HCT116 (cell line): ENCODE results near the gene KRTAP1-5. TPM values are rescaled to one million over a fixed set of nuclear protein-coding genes. Genes with fewer than 3 reads are reported as not detected.

Source experiments
- ATAC-seq: fragments of 200-7000 bp; cut with Tn5 transposase; 2 replicates; pipeline ENCODE4 v1.9.1; 2020; ENCODE audit warnings: mild to moderate bottlenecking, moderate library complexity
- BruUV-seq: library from RNA; stranded (reverse); fragments of 400-500 nt; replicated peaks from 2 replicates; lab custom pipeline; 2021; lab: Mats Ljungman, UMichigan
- CTCF ChIA-PET: fragments of 300-600 bp; sonication (Branson Sonifier 250); formaldehyde crosslinking; loops from one replicate; lab custom pipeline; 2021; ENCODE audit warnings: antibody characterized with exemption; lab: Charles Lee
- POLR2A ChIA-PET: fragments of 300-600, 350-600 bp; sonication (Branson Sonifier 250); formaldehyde crosslinking; loops from one replicate; lab custom pipeline; 2021; ENCODE audit warnings: antibody characterized with exemption; lab: Charles Lee
- RAD21 ChIA-PET, 2 experiments: fragments of 300-600 bp; sonication (Branson Sonifier 250); formaldehyde crosslinking; loops; one replicate each; lab custom pipeline; 2023; ENCODE audit warnings: low total read pairs in 2 of 2; ENCODE audit not compliant: uncharacterized antibody in 2 of 2, unreplicated experiment in 2 of 2, low non-redundant PET in 1 of 2; lab: Charles Lee
- DNase-seq: peaks from one replicate; pipeline ENCODE4 v3.0.0-alpha.2; 2010; ENCODE audit warnings: low read depth, low spot score
- H2AFZ ChIP-seq: fragments of 200-600 bp; shearing (Covaris generic), sonication (generic); 2 replicates; pipeline ENCODE4 v1.6.1; 2017; ENCODE audit warnings: low read depth, mixed run types, mixed read lengths, antibody characterized with exemption, low read length; ENCODE audit not compliant: poor library complexity, severe bottlenecking
- H3K27ac ChIP-seq: 2 replicates; pipeline ENCODE4 v1.5.1; 2012; ENCODE audit warnings: low read depth, low read length
- H3K27me3 ChIP-seq: fragments of 200-600 bp; sonication (generic); 2 replicates; pipeline ENCODE4 v1.6.1; 2016; ENCODE audit warnings: mixed run types, low read length, mixed read lengths; ENCODE audit not compliant: insufficient read depth
- H3K36me3 ChIP-seq, 2 experiments: fragments of 200-500 bp in 1 of 2; fragments of 200-600 bp in 1 of 2; sonication (Bioruptor generic) in 1 of 2; sonication (generic) in 1 of 2; 2 replicates each; pipeline versions ENCODE4 v1.5.1 to v1.6.1; 2014 to 2016; ENCODE audit warnings: low read length in 2 of 2, inconsistent platforms in 1 of 2, mixed read lengths in 1 of 2, mixed run types in 1 of 2; ENCODE audit not compliant: insufficient read depth in 2 of 2, control insufficient read depth in 1 of 2
- H3K4me1 ChIP-seq, 2 experiments: fragments of 200-600 bp in 1 of 2; sonication (generic) in 1 of 2; 2 replicates each; pipeline versions ENCODE4 v1.5.1 to v1.6.1; 2012 to 2017; ENCODE audit warnings: low read length in 2 of 2, inconsistent platforms in 1 of 2, mild to moderate bottlenecking in 1 of 2, mixed read lengths in 1 of 2, mixed run types in 1 of 2, moderate library complexity in 1 of 2; ENCODE audit not compliant: insufficient read depth in 2 of 2, control insufficient read depth in 1 of 2
- H3K4me2 ChIP-seq: fragments of 200-600 bp; sonication (generic); 2 replicates; pipeline ENCODE4 v1.6.1; 2017; ENCODE audit warnings: mixed run types, low read length, mixed read lengths
- H3K4me3 ChIP-seq, 2 experiments: fragments of 200-600 bp in 1 of 2; sonication (generic) in 1 of 2; replicated peaks in 1 of 2; 2 replicates each; pipeline ENCODE4 v1.5.1; 2011 to 2016; ENCODE audit warnings: low read length in 2 of 2, control low read depth in 1 of 2, low read depth in 1 of 2, mild to moderate bottlenecking in 1 of 2, mixed read lengths in 1 of 2, mixed run types in 1 of 2
- H3K79me2 ChIP-seq: fragments of 200-600 bp; sonication (generic); 2 replicates; pipeline ENCODE4 v1.6.1; 2017; ENCODE audit warnings: mild to moderate bottlenecking, mixed run types, low read length, moderate library complexity, mixed read lengths; ENCODE audit not compliant: insufficient read depth
- H3K9ac ChIP-seq: fragments of 200-600 bp; sonication (generic); 2 replicates; pipeline ENCODE4 v1.6.1; 2016; ENCODE audit warnings: low read length, mixed read lengths
- H3K9me2 ChIP-seq: fragments of 200-600 bp; sonication (generic), shearing (Covaris generic); 2 replicates; pipeline ENCODE4 v1.6.1; 2017; ENCODE audit warnings: mixed run types, mild to moderate bottlenecking, moderate library complexity; ENCODE audit not compliant: insufficient read depth
- H3K9me3 ChIP-seq, 2 experiments: fragments of 200-500 bp in 1 of 2; fragments of 200-600 bp in 1 of 2; sonication (Bioruptor generic) in 1 of 2; sonication (generic) in 1 of 2; 2 replicates each; pipeline ENCODE4 v1.6.1; 2014 to 2017; ENCODE audit warnings: low read length in 2 of 2, mixed read lengths in 2 of 2, inconsistent platforms in 1 of 2, low read depth in 1 of 2, mild to moderate bottlenecking in 1 of 2, mixed run types in 1 of 2, moderate library complexity in 1 of 2; ENCODE audit not compliant: control insufficient read depth in 1 of 2, insufficient read depth in 1 of 2
- H4K20me1 ChIP-seq: fragments of 200-600 bp; sonication (generic), shearing (Covaris generic); 2 replicates; pipeline ENCODE4 v1.6.1; 2017; ENCODE audit warnings: mixed run types, mild to moderate bottlenecking, moderate library complexity; ENCODE audit not compliant: insufficient read depth
- POLR2A ChIP-seq: IDR thresholded peaks from 2 replicates; pipeline ENCODE4 v1.7.0; 2011; ENCODE audit warnings: borderline replicate concordance; ENCODE audit not compliant: insufficient read depth, insufficient read length; ENCODE audit errors: extremely low read depth
- REST ChIP-seq: IDR thresholded peaks from 2 replicates; pipeline ENCODE4 v1.6.1; 2012; ENCODE audit warnings: low read depth
- YY1 ChIP-seq: IDR thresholded peaks from 2 replicates; pipeline ENCODE4 v1.6.1; 2011; ENCODE audit warnings: low read length, low read depth, moderate library complexity, mild to moderate bottlenecking; ENCODE audit not compliant: insufficient replicate concordance; ENCODE audit errors: extremely low read depth
- intact Hi-C: fragments of 100-400 bp; cut with micrococcal nuclease; formaldehyde crosslinking; loops from 2 replicates; pipeline ENCODE4 v1.10.0; 2022
- total RNA-seq: library from RNA; stranded (reverse); gene quantifications from one replicate; pipeline ENCODE4 v1.2.1, GENCODE V29; 2021; ENCODE audit not compliant: unreplicated experiment

Gene KRTAP1-5
- total RNA-seq, 1 experiment from 2014 or later: not detected

- TF ChIP-seq REST: no peak
- TF ChIP-seq POLR2A: no peak
Measured at GRCh38 chr17:41076788-41077187, 49.8 kb upstream of the KRTAP1-5 start (continued).

- no peak overlapping the region for H3K9ac ChIP-seq
- CTCF ChIA-PET: no interaction called here
Measured at GRCh38 chr17:41073676-41074075, 46.7 kb upstream of the KRTAP1-5 start.

More at GRCh38 chr17:41073676-41074075, 46.7 kb upstream of the KRTAP1-5 start:
- ChIA-PET RAD21 (no interaction called here), POLR2A (no interaction called here)
- ATAC-seq (no peak), DNase-seq (no peak)
- H3K27me3 ChIP-seq: no peaks in the 10 kb centered on the region
- H3K36me3 ChIP-seq: peaks cover 0 to 84% of the 10 kb centered on the region in 2 experiments; a peak in 2 of 4 replicates
- H2AFZ ChIP-seq: no peak overlapping the region
- no peaks in the 10 kb centered on the region for H4K20me1 ChIP-seq
- intact Hi-C loops: no loop called here
- no peaks in the 10 kb centered on the region for H3K9me3 ChIP-seq
- H3K4me2 ChIP-seq: no peak overlapping the region
- H3K27ac ChIP-seq: no peak overlapping the region
- H3K79me2 ChIP-seq: peaks cover 57% of the 10 kb centered on the region
- no peaks in the 10 kb centered on the region for H3K9me2 ChIP-seq
- no peak overlapping the region for H3K4me3 ChIP-seq
- TF ChIP-seq YY1: no peak
- H3K4me1 ChIP-seq: peaks cover 0 to 51% of the 10 kb centered on the region in 2 experiments; a peak in 2 of 4 replicates
- no TSS peak for BruUV-seq
